HEK293T (cell line): Measurements from ENCODE around the gene NSD1.

Experiments used
- BHLHE40 ChIP-seq: fragments of 450-650 bp; IDR thresholded peaks from 2 replicates; pipeline ENCODE4 v1.6.1; 2016; ENCODE audit warnings: mild to moderate bottlenecking, moderate library complexity, borderline replicate concordance
- L3MBTL2 ChIP-seq: fragments of 450-650 bp; conservative IDR thresholded peaks from 2 replicates; pipeline ENCODE4 v1.6.1; 2016; ENCODE audit warnings: mild to moderate bottlenecking
- SUZ12 ChIP-seq: fragments of 450-650 bp; IDR thresholded peaks from 2 replicates; pipeline ENCODE4 v1.6.1; 2016; ENCODE audit warnings: mild to moderate bottlenecking

DNA sequence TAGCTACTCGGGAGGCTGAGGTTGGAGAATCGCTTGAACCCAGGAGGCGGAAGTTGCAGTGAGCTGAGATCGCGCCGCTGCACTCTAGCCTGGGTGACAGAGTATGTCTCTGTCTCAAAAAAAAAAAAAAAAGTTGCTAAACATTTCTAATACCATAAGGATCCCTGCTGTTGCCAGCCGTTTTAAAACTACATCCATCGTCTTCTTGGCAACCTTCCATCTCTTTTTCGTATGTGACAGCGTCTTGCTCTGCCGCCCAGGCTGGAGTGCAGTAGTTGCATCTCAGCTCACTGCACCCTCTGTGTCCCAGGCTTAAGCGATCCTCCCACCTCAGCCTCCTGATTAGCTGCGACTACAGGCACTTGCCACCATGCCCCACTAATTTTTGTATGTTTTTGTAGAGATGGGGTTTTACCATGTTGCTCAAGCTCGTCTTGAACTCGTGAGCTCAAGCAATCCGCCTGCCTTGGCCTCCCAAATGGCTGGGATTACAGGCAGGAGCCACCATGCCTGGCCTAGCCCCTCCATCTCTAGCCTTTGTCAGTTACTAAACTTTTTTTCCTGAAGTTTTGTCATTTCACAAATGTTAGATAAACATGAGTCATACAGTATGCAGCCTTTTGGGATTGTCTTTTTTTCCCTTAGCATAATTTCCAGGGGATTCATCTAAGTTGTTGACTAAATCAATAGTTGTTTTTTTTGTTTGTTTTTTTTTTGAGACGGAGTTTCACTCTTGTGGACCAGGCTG is 13.5 kb downstream of the NSD1 start:
- TF ChIP-seq BHLHE40 (no peak), SUZ12 (no peak), L3MBTL2 (no peak)
